ENCODE results near the gene P3H3. TPM values are rescaled to one million over a fixed set of nuclear protein-coding genes. Genes with fewer than 3 reads are reported as not detected.

The P3H3 gene
- total and polyA plus RNA-seq, 4 donors, result 0.42 to 1.9 (median 1.6) TPM

DNA sequence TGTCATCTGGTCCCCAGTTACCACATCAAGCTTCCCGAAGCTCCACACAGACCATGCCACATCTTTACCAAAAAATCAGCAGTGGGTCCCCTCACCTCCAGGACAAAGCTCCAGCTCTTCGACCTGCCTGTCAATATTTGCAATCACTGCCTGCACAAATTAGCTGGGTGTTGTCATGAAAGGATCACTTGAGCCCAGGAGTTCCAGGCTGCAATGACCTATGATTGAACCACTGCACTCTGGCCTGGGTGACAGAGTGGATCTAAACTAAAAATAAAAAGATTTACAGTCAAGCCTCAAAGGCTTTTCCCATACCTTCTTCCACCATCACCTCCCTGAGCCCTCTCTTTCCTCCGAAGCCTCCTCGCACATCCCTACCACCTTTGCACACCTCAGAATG is 31.6 kb upstream of the P3H3 start:
- WGBS, result 73% methylated on average over 4 of the region's 4 CpGs
- DNase-seq (ENCODE audit: low spot score), result no peak
- Histone ChIP-seq H3K36me3 (ENCODE audit: control insufficient read depth in 4 of 4, insufficient read depth in 3 of 4, low read depth in 1 of 4, low read length in 3 of 4) (no peaks in the 10 kb centered on the region), H3K27me3 (ENCODE audit: control insufficient read depth in 4 of 4, insufficient read depth in 4 of 4, low read length in 3 of 4) (no peaks in the 10 kb centered on the region), H3K4me1 (ENCODE audit: control insufficient read depth in 4 of 4, insufficient read depth in 4 of 4, low read length in 3 of 4) (peaks cover 0 to 15% (median 4%) of the 10 kb centered on the region in 4 donors), H3K27ac (ENCODE audit: low read depth in 1 of 2, low read length in 2 of 2) (no peak overlapping the region), H3K4me3 (ENCODE audit: low read depth in 1 of 3, low read length in 3 of 3) (no peak overlapping the region), H3K9me3 (ENCODE audit: control insufficient read depth in 4 of 4, low read length in 3 of 4) (no peaks in the 10 kb centered on the region), H3K9ac (ENCODE audit: low read depth in 1 of 2, low read length in 2 of 2) (no peak overlapping the region)
- TF ChIP-seq JUND (IDR thresholded peaks at IDR 0.05), result no peak
- peak; percentile 27 to 73 for TF ChIP-seq RXRA (IDR thresholded peaks at IDR 0.05)
- TF ChIP-seq YY1 (IDR thresholded peaks at IDR 0.05), result no peak
- no peak for TF ChIP-seq GABPA (IDR thresholded peaks at IDR 0.05 in 1 of 2, conservative IDR thresholded peaks at IDR 0.05 in 1 of 2)
- TF ChIP-seq RAD21 (IDR thresholded peaks at IDR 0.05), result no peak
- TF ChIP-seq, protein P1, sequence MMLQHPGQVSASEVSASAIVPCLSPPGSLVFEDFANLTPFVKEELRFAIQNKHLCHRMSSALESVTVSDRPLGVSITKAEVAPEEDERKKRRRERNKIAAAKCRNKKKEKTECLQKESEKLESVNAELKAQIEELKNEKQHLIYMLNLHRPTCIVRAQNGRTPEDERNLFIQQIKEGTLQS (IDR thresholded peaks at IDR 0.05), result no peak
- TF ChIP-seq, protein P2, sequence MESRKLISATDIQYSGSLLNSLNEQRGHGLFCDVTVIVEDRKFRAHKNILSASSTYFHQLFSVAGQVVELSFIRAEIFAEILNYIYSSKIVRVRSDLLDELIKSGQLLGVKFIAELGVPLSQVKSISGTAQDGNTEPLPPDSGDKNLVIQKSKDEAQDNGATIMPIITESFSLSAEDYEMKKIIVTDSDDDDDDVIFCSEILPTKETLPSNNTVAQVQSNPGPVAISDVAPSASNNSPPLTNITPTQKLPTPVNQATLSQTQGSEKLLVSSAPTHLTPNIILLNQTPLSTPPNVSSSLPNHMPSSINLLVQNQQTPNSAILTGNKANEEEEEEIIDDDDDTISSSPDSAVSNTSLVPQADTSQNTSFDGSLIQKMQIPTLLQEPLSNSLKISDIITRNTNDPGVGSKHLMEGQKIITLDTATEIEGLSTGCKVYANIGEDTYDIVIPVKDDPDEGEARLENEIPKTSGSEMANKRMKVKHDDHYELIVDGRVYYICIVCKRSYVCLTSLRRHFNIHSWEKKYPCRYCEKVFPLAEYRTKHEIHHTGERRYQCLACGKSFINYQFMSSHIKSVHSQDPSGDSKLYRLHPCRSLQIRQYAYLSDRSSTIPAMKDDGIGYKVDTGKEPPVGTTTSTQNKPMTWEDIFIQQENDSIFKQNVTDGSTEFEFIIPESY (IDR thresholded peaks at IDR 0.05), result no peak
- peak; percentile 18 to 72 for TF ChIP-seq HNF4A (conservative IDR thresholded peaks at IDR 0.05)
- TF ChIP-seq, protein P3, sequence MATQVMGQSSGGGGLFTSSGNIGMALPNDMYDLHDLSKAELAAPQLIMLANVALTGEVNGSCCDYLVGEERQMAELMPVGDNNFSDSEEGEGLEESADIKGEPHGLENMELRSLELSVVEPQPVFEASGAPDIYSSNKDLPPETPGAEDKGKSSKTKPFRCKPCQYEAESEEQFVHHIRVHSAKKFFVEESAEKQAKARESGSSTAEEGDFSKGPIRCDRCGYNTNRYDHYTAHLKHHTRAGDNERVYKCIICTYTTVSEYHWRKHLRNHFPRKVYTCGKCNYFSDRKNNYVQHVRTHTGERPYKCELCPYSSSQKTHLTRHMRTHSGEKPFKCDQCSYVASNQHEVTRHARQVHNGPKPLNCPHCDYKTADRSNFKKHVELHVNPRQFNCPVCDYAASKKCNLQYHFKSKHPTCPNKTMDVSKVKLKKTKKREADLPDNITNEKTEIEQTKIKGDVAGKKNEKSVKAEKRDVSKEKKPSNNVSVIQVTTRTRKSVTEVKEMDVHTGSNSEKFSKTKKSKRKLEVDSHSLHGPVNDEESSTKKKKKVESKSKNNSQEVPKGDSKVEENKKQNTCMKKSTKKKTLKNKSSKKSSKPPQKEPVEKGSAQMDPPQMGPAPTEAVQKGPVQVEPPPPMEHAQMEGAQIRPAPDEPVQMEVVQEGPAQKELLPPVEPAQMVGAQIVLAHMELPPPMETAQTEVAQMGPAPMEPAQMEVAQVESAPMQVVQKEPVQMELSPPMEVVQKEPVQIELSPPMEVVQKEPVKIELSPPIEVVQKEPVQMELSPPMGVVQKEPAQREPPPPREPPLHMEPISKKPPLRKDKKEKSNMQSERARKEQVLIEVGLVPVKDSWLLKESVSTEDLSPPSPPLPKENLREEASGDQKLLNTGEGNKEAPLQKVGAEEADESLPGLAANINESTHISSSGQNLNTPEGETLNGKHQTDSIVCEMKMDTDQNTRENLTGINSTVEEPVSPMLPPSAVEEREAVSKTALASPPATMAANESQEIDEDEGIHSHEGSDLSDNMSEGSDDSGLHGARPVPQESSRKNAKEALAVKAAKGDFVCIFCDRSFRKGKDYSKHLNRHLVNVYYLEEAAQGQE (IDR thresholded peaks at IDR 0.05), result no peak
- TF ChIP-seq FOXA1 (IDR thresholded peaks at IDR 0.05), result no peak

DNA sequence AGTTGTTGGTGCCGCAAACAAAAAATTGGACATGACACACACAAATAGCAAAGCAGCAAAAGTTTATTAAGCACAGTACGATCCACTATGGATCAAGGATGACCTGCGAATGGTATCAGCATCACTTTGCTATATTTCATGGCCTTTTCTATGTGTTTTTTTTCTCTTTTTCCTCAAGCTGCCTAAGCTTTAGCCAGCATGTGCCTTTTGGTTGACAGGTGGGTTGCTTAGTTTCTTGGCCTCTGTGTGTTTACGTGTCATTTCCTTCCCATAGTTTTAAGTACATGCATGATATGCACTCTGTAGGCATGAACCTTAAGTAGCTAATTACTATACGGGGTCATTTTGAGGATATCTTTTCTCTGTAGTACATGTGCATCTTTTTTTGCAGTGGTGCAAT is 29.1 kb upstream of the P3H3 start:
- H3K9me3 ChIP-seq (ENCODE audit: control insufficient read depth in 4 of 4, low read length in 3 of 4), result no peaks in the 10 kb centered on the region
- H3K9ac ChIP-seq (ENCODE audit: low read depth in 1 of 2, low read length in 2 of 2), result no peak overlapping the region
- no peaks in the 10 kb centered on the region for H3K27me3 ChIP-seq (ENCODE audit: control insufficient read depth in 4 of 4, insufficient read depth in 4 of 4, low read length in 3 of 4)
- TF ChIP-seq RXRA (IDR thresholded peaks at IDR 0.05) (no peak), EGR1 (IDR thresholded peaks at IDR 0.05; ENCODE audit: low read depth in 2 of 2) (no peak)
- no peak overlapping the region for H3K4me3 ChIP-seq (ENCODE audit: low read depth in 1 of 3, low read length in 3 of 3)
- 87% methylated on average over 5 of the region's 5 CpGs for WGBS
- H3K4me1 ChIP-seq (ENCODE audit: control insufficient read depth in 4 of 4, insufficient read depth in 4 of 4, low read length in 3 of 4), result peaks cover 0 to 9% (median 4%) of the 10 kb centered on the region in 4 donors
- no peak for DNase-seq (ENCODE audit: low spot score)
- no peaks in the 10 kb centered on the region for H3K36me3 ChIP-seq (ENCODE audit: control insufficient read depth in 4 of 4, insufficient read depth in 3 of 4, low read depth in 1 of 4, low read length in 3 of 4)
- H3K27ac ChIP-seq (ENCODE audit: low read depth in 1 of 2, low read length in 2 of 2), result no peak overlapping the region

DNA sequence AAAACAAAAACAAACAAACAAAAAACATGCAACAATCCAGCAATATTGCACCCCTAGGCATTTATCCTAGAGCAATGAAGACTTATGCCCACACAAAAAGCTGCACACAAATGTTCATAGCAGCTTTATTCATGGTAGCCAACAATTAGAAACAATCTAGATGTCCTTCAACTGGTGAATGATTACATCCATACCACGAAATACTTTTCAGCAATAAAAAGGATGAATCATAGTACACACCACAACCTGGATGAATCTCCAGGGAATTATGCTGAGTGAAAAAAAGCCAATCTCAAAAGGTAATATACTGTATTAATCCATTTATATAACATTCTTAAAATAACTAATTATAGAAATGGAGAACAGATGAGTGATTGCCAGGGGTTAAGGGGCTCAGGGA is 21.0 kb upstream of the P3H3 start:
- DNase-seq (ENCODE audit: low spot score), result no peak
- H3K4me3 ChIP-seq (ENCODE audit: low read depth in 1 of 3, low read length in 3 of 3), result no peak overlapping the region
- WGBS, result 81% methylated on average over 1 of the region's 1 CpG
- no peaks in the 10 kb centered on the region for H3K4me1 ChIP-seq (ENCODE audit: control insufficient read depth in 4 of 4, insufficient read depth in 4 of 4, low read length in 3 of 4)
- H3K9ac ChIP-seq (ENCODE audit: low read depth in 1 of 2, low read length in 2 of 2), result no peak overlapping the region
- TF ChIP-seq JUND (IDR thresholded peaks at IDR 0.05) (no peak), GABPA (IDR thresholded peaks at IDR 0.05 in 1 of 2, conservative IDR thresholded peaks at IDR 0.05 in 1 of 2) (no peak)
- TF ChIP-seq, protein P3 (IDR thresholded peaks at IDR 0.05), result no peak
- no peaks in the 10 kb centered on the region for H3K27me3 ChIP-seq (ENCODE audit: control insufficient read depth in 4 of 4, insufficient read depth in 4 of 4, low read length in 3 of 4)
- H3K27ac ChIP-seq (ENCODE audit: low read depth in 1 of 2, low read length in 2 of 2), result no peak overlapping the region
- no peaks in the 10 kb centered on the region for H3K9me3 ChIP-seq (ENCODE audit: control insufficient read depth in 4 of 4, low read length in 3 of 4)
- H3K36me3 ChIP-seq (ENCODE audit: control insufficient read depth in 4 of 4, insufficient read depth in 3 of 4, low read depth in 1 of 4, low read length in 3 of 4), result no peaks in the 10 kb centered on the region

Measured in liver (tissue), 9 donors.